PC-9 (cell line): Measurements from ENCODE around the gene PIK3R3.
"Not testable (repeated sequence)": the region's sequence is repeated elsewhere in the genome, so short reads cannot be mapped to it uniquely, and the experiment has no call there.

Experiments
- EZH2 ChIP-seq: fragments of 200-600 bp; sonication (generic); IDR thresholded peaks from 2 replicates; pipeline ENCODE4 v1.8.0; 2017; ENCODE audit warnings: antibody characterized with exemption, low read depth
- TF ChIP-seq, protein P1 (sequence below): fragments of 200-600 bp; sonication (generic); conservative IDR thresholded peaks from 2 replicates; pipeline ENCODE4 v1.6.1; 2017; ENCODE audit warnings: mixed run types, antibody characterized with exemption, mild to moderate bottlenecking, moderate library complexity

DNA sequence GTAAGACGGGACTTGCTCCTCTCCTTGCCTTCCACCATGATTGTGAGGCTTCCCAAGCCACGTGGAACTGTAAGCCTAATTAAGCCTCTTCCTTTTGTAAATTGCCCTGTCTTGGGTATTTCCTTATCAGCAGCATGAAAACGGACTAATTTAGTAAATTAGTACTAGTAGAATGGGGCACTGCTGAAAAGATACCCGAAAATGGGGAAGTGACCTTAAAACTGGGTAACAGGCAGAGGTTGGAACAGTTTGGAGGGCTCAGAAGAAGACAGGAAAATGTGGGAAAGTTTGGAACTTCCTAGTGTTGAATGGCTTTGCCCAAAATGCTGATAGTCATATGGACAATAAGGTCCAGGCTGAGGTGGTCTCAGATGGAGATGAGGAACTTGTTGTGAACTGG lies 75.2 kb downstream of the PIK3R3 start:
- TF ChIP-seq, protein P1, sequence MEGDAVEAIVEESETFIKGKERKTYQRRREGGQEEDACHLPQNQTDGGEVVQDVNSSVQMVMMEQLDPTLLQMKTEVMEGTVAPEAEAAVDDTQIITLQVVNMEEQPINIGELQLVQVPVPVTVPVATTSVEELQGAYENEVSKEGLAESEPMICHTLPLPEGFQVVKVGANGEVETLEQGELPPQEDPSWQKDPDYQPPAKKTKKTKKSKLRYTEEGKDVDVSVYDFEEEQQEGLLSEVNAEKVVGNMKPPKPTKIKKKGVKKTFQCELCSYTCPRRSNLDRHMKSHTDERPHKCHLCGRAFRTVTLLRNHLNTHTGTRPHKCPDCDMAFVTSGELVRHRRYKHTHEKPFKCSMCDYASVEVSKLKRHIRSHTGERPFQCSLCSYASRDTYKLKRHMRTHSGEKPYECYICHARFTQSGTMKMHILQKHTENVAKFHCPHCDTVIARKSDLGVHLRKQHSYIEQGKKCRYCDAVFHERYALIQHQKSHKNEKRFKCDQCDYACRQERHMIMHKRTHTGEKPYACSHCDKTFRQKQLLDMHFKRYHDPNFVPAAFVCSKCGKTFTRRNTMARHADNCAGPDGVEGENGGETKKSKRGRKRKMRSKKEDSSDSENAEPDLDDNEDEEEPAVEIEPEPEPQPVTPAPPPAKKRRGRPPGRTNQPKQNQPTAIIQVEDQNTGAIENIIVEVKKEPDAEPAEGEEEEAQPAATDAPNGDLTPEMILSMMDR = not testable (repeated sequence)
- not testable (repeated sequence) for TF ChIP-seq EZH2
